Astrocyte (in vitro differentiated cells and primary cell): ENCODE data around the gene WSCD1.

Experiments used
- CTCF ChIP-seq: IDR thresholded peaks from 2 replicates; pipeline ENCODE4 v1.5.1; 2011; ENCODE audit warnings: low read depth, mild to moderate bottlenecking, inconsistent platforms, low read length, moderate library complexity; ENCODE audit not compliant: insufficient read depth
- EZH2 ChIP-seq: IDR thresholded peaks from 2 replicates; pipeline ENCODE4 v1.6.1; 2012; ENCODE audit warnings: mild to moderate bottlenecking, low read length, inconsistent platforms; ENCODE audit not compliant: insufficient read depth

- TF ChIP-seq CTCF (no peak), EZH2 (no peak)
Measured at GRCh38 chr17:6140728-6141330, 70.7 kb downstream of the WSCD1 start.
